ENCODE data around the gene RFX8. TPM values are rescaled to one million over a fixed set of nuclear protein-coding genes. Genes with fewer than 3 reads are reported as not detected.

Gene RFX8
- total and polyA plus RNA-seq, 2 of the 4 experiments (the other 2 are of a cell fraction) = 2.9 to 5.3 TPM

GRCh38 chr2:101430156-101430555 lies 44.8 kb downstream of the RFX8 start:
- Histone ChIP-seq H3K27ac (ENCODE audit: insufficient read depth, low read length) (no peak overlapping the region), H2AK9ac (replicated peaks; ENCODE audit: low read depth, low read length, poor library complexity) (no peak overlapping the region), H2BK20ac (ENCODE audit: low read depth, low read length) (no peak overlapping the region), H3K4ac (ENCODE audit: low read depth, low read length) (no peak overlapping the region), H3K9ac (ENCODE audit: low read depth, low read length) (no peak overlapping the region), H3K9me3 (ENCODE audit: control insufficient read depth, insufficient read depth, low read length) (no peaks in the 10 kb centered on the region), H3K27me3 (ENCODE audit: control insufficient read depth, insufficient read depth, low read length) (no peaks in the 10 kb centered on the region), H3K14ac (replicated peaks; ENCODE audit: low read depth, low read length) (no peak overlapping the region), H2BK120ac (ENCODE audit: low read depth, low read length) (no peak overlapping the region), H4K8ac (ENCODE audit: low read depth in 2 of 2, low read length in 2 of 2) (no peak overlapping the region), H4K91ac (ENCODE audit: insufficient read depth, low read depth, low read length) (no peak overlapping the region), H2AK5ac (ENCODE audit: low read depth, low read length) (no peak overlapping the region), H3K23ac (ENCODE audit: low read depth, low read length) (no peak overlapping the region), H3K4me1 (ENCODE audit: control insufficient read depth, insufficient read depth, low read length) (peaks cover 2% of the 10 kb centered on the region; the same call in 1 of the 2 replicates), H3K9me1 (ENCODE audit: insufficient read depth, low read length) (peaks cover 14% of the 10 kb centered on the region), H3K4me2 (ENCODE audit: low read depth, low read length) (no peak overlapping the region), H4K20me1 (ENCODE audit: insufficient read depth, low read length) (no peaks in the 10 kb centered on the region), H2BK5ac (ENCODE audit: low read depth, low read length, poor library complexity, severe bottlenecking) (no peak overlapping the region), H3K36me3 (ENCODE audit: control insufficient read depth, insufficient read depth, low read length) (no peaks in the 10 kb centered on the region), H3K79me1 (ENCODE audit: low read depth in 1 of 2, low read length in 2 of 2) (peaks cover 15 to 37% of the 10 kb centered on the region in 2 experiments), H3K56ac (ENCODE audit: extremely low read depth, insufficient read depth, low read length) (no peak overlapping the region), H3K18ac (ENCODE audit: low read depth, low read length) (no peak overlapping the region), H4K5ac (ENCODE audit: low read depth, low read length) (no peak overlapping the region), H2AFZ (replicated peaks; ENCODE audit: low read length, poor library complexity) (no peak overlapping the region), H2BK15ac (ENCODE audit: low read depth, low read length) (no peak overlapping the region), H3K4me3 (ENCODE audit: insufficient read depth, low read depth, low read length) (no peak overlapping the region)
- intact Hi-C loops (cut with micrococcal nuclease) (no loop called here), in situ Hi-C loops (cut with MboI; ENCODE audit: low sequenced_read_pairs) (no loop called here), dilution Hi-C loops (cut with HindIII; ENCODE audit: low sequenced_read_pairs, unreplicated experiment) (no loop called here)
- no peak for DNase-seq
- TF ChIP-seq RCOR1 (IDR thresholded peaks at IDR 0.05; ENCODE audit: insufficient replicate concordance, low read length) (no peak), ELK1 (IDR thresholded peaks at IDR 0.05; ENCODE audit: borderline replicate concordance, low read depth, low read length) (no peak), MAFK (IDR thresholded peaks at IDR 0.05; ENCODE audit: low read depth, low read length) (no peak), CEBPB (IDR thresholded peaks at IDR 0.05; ENCODE audit: low read depth, low read length) (no peak), CHD1 (IDR thresholded peaks at IDR 0.05; ENCODE audit: low read depth, low read length) (no peak), MXI1 (IDR thresholded peaks at IDR 0.05; ENCODE audit: borderline replicate concordance, low read depth, low read length) (no peak), BHLHE40 (IDR thresholded peaks at IDR 0.05; ENCODE audit: low read depth, low read length) (no peak), SMC3 (IDR thresholded peaks at IDR 0.05; ENCODE audit: low read depth, low read length) (no peak), RFX5 (IDR thresholded peaks at IDR 0.05; ENCODE audit: low read depth, low read length) (no peak), CTCF (conservative IDR thresholded peaks at IDR 0.05; ENCODE audit: low read depth, low read length) (no peak), NFE2L2 (IDR thresholded peaks at IDR 0.05; ENCODE audit: low read depth, low read length) (no peak), POLR2A (IDR thresholded peaks at IDR 0.05; ENCODE audit: low read depth, low read length) (no peak), RAD21 (IDR thresholded peaks at IDR 0.05; ENCODE audit: low read length) (no peak), FOS (IDR thresholded peaks at IDR 0.05; ENCODE audit: low read depth, low read length) (no peak), USF2 (IDR thresholded peaks at IDR 0.05; ENCODE audit: low read depth, low read length) (no peak), MAZ (IDR thresholded peaks at IDR 0.05; ENCODE audit: borderline replicate concordance, low read depth, low read length) (no peak)
- WGBS, 2 experiments (ENCODE audit: extremely low coverage in 2 of 2, insufficient read length in 1 of 2) = no CpG with 5 or more reads among the region's 2 CpGs
- BruUV-seq (replicated peaks) = no TSS peak
- ChIA-PET CTCF (no interaction called here), POLR2A (ENCODE audit: unreplicated experiment) (no interaction called here)
- no peak for ATAC-seq (ENCODE audit: low read depth)

All from IMR-90 (cell line).